ENCODE results near the gene ATXN2.

The ATXN2 gene

GRCh38 chr12:111635524-111635923 lies 36.4 kb upstream of the ATXN2 start:
- WGBS, 2 donors (ENCODE audit: extremely low coverage in 2 of 2, insufficient read length in 2 of 2, insufficient replicate concordance in 1 of 2): no CpG with 5 or more reads among the region's 8 CpGs

DNA sequence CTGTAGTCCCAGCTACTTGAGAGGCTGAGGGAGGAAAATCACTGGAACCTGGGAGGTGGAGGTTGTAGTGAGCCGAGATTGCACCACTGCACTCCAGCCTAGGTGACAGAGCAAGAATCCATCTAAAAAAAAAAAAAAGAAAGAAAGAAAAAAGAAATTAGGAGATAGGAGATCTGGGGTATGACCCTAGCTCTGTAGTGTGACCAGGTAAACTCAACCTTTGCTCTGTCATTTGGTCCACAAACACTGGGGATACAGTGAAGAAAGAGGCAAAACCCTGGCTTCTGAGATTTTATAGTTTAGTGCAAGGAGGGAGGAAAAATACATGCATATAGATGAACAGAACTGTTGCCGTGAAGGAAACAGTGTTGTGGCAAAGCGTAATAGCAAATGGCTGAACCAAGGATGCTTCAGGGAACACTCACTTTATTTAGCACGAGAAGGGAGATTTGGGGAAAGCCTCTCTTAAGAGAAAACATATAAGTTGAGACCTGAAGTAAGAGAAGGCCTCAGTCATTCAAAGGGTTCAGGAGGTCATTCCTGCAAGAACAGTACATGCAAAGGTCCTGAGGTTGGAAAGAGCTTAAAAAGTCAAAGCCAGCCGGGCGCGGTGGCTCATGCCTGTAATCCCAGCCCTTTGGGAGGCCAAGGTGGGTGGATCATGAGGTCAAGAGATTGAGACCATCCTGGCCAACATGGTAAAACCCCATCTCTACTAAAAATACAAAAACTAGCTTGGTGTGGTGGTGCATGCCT lies 29.6 kb upstream of the ATXN2 start:
- Histone ChIP-seq H3K4ac (ENCODE audit: low read length) (no peak overlapping the region), H3K9ac (ENCODE audit: low read depth, low read length, poor library complexity) (no peak overlapping the region), H2BK5ac (ENCODE audit: low read length) (no peak overlapping the region), H3K23ac (ENCODE audit: low read depth, low read length, poor library complexity) (no peak overlapping the region), H3K14ac (ENCODE audit: low read length) (no peak overlapping the region), H2BK12ac (ENCODE audit: low read length) (no peak overlapping the region), H3K4me1 (ENCODE audit: control insufficient read depth in 2 of 2, insufficient read depth in 1 of 2, low read depth in 1 of 2, low read length in 2 of 2) (no peaks in the 10 kb centered on the region), H3K4me2 (ENCODE audit: insufficient read depth, low read length, poor library complexity, severe bottlenecking) (no peak overlapping the region), H2BK15ac (ENCODE audit: low read length) (no peak overlapping the region), H2BK120ac (ENCODE audit: low read depth, low read length) (no peak overlapping the region), H2AFZ (ENCODE audit: low read length) (no peak overlapping the region), H3K9me3 (replicated peaks in 1 of 2; ENCODE audit: control insufficient read depth in 2 of 2, insufficient read depth in 1 of 2, low read depth in 1 of 2, low read length in 2 of 2) (no peaks in the 10 kb centered on the region), H3K36me3 (replicated peaks in 1 of 2; ENCODE audit: control insufficient read depth in 2 of 2, insufficient read depth in 2 of 2, low read length in 2 of 2) (no peaks in the 10 kb centered on the region), H3K4me3 (ENCODE audit: low read length in 2 of 2) (no peak overlapping the region), H3K79me1 (ENCODE audit: low read depth, low read length) (no peaks in the 10 kb centered on the region), H3K27me3 (ENCODE audit: control insufficient read depth in 3 of 3, insufficient read depth in 3 of 3, low read depth in 1 of 3, low read length in 3 of 3) (no peaks in the 10 kb centered on the region), H4K91ac (ENCODE audit: low read depth, low read length, poor library complexity) (no peak overlapping the region), H2AK5ac (ENCODE audit: low read depth, low read length) (no peak overlapping the region), H4K8ac (ENCODE audit: low read depth, low read length) (no peak overlapping the region), H3K27ac (replicated peaks; ENCODE audit: low read length) (no peak overlapping the region), H3K18ac (ENCODE audit: low read length) (no peak overlapping the region)
- DNase-seq (ENCODE audit: low spot score): no peak
- WGBS, 2 donors (ENCODE audit: extremely low coverage in 2 of 2, insufficient read length in 2 of 2, insufficient replicate concordance in 1 of 2): no CpG with 5 or more reads among the region's 7 CpGs

More at GRCh38 chr12:111635524-111635923, 36.4 kb upstream of the ATXN2 start:
- peak overlapping the region; percentile 83 for H2AFZ ChIP-seq (ENCODE audit: low read length)
- no peak overlapping the region for H2BK15ac ChIP-seq (ENCODE audit: low read length)
- H2BK5ac ChIP-seq (ENCODE audit: low read length): no peak overlapping the region
- H3K23ac ChIP-seq (ENCODE audit: low read depth, low read length, poor library complexity): no peak overlapping the region
- H3K4me3 ChIP-seq (ENCODE audit: low read length in 2 of 2): peak overlapping the region in 1 of 2 donors; percentile 21
- H3K79me1 ChIP-seq (ENCODE audit: low read depth, low read length): no peaks in the 10 kb centered on the region
- peak overlapping the region; percentile 64 for H4K91ac ChIP-seq (ENCODE audit: low read depth, low read length, poor library complexity)
- H2BK120ac ChIP-seq (ENCODE audit: low read depth, low read length): no peak overlapping the region
- peak overlapping the region; percentile 84 for H3K27ac ChIP-seq (replicated peaks; ENCODE audit: low read length)
- H3K36me3 ChIP-seq (replicated peaks in 1 of 2; ENCODE audit: control insufficient read depth in 2 of 2, insufficient read depth in 2 of 2, low read length in 2 of 2): peaks cover 0 to 2% of the 10 kb centered on the region in 2 donors
- no peak overlapping the region for H3K14ac ChIP-seq (ENCODE audit: low read length)
- no peak overlapping the region for H3K4me2 ChIP-seq (ENCODE audit: insufficient read depth, low read length, poor library complexity, severe bottlenecking)
- H3K18ac ChIP-seq (ENCODE audit: low read length): peak overlapping the region; percentile 78
- H3K4ac ChIP-seq (ENCODE audit: low read length): no peak overlapping the region
- no peak overlapping the region for H3K9ac ChIP-seq (ENCODE audit: low read depth, low read length, poor library complexity)
- no peak overlapping the region for H2BK12ac ChIP-seq (ENCODE audit: low read length)
- H3K4me1 ChIP-seq (ENCODE audit: control insufficient read depth in 2 of 2, insufficient read depth in 1 of 2, low read depth in 1 of 2, low read length in 2 of 2): peaks cover 14 to 17% of the 10 kb centered on the region in 2 donors
- no peak overlapping the region for H4K8ac ChIP-seq (ENCODE audit: low read depth, low read length)
- no peak overlapping the region for H2AK5ac ChIP-seq (ENCODE audit: low read depth, low read length)
- no peaks in the 10 kb centered on the region for H3K27me3 ChIP-seq (ENCODE audit: control insufficient read depth in 3 of 3, insufficient read depth in 3 of 3, low read depth in 1 of 3, low read length in 3 of 3)
- no peaks in the 10 kb centered on the region for H3K9me3 ChIP-seq (replicated peaks in 1 of 2; ENCODE audit: control insufficient read depth in 2 of 2, insufficient read depth in 1 of 2, low read depth in 1 of 2, low read length in 2 of 2)
- DNase-seq (ENCODE audit: low spot score): no peak

- H3K27ac ChIP-seq (replicated peaks; ENCODE audit: low read length): no peak overlapping the region
- H3K79me1 ChIP-seq (ENCODE audit: low read depth, low read length): no peaks in the 10 kb centered on the region
- H3K4me1 ChIP-seq (ENCODE audit: control insufficient read depth in 2 of 2, insufficient read depth in 1 of 2, low read depth in 1 of 2, low read length in 2 of 2): no peaks in the 10 kb centered on the region
- no peak overlapping the region for H2BK15ac ChIP-seq (ENCODE audit: low read length)
- H3K18ac ChIP-seq (ENCODE audit: low read length): no peak overlapping the region
- H3K36me3 ChIP-seq (replicated peaks in 1 of 2; ENCODE audit: control insufficient read depth in 2 of 2, insufficient read depth in 2 of 2, low read length in 2 of 2): no peaks in the 10 kb centered on the region
- no peak overlapping the region for H3K23ac ChIP-seq (ENCODE audit: low read depth, low read length, poor library complexity)
- no peaks in the 10 kb centered on the region for H3K9me3 ChIP-seq (replicated peaks in 1 of 2; ENCODE audit: control insufficient read depth in 2 of 2, insufficient read depth in 1 of 2, low read depth in 1 of 2, low read length in 2 of 2)
- no peak overlapping the region for H3K4ac ChIP-seq (ENCODE audit: low read length)
- no peak overlapping the region for H2BK120ac ChIP-seq (ENCODE audit: low read depth, low read length)
- no peaks in the 10 kb centered on the region for H3K27me3 ChIP-seq (ENCODE audit: control insufficient read depth in 3 of 3, insufficient read depth in 3 of 3, low read depth in 1 of 3, low read length in 3 of 3)
- H2AFZ ChIP-seq (ENCODE audit: low read length): no peak overlapping the region
- WGBS, 2 donors (ENCODE audit: extremely low coverage in 2 of 2, insufficient read length in 2 of 2, insufficient replicate concordance in 1 of 2): no CpG with 5 or more reads among the region's 6 CpGs
- no peak for DNase-seq (ENCODE audit: low spot score)
- H3K9ac ChIP-seq (ENCODE audit: low read depth, low read length, poor library complexity): no peak overlapping the region
- no peak overlapping the region for H3K4me2 ChIP-seq (ENCODE audit: insufficient read depth, low read length, poor library complexity, severe bottlenecking)
- no peak overlapping the region for H4K91ac ChIP-seq (ENCODE audit: low read depth, low read length, poor library complexity)
- no peak overlapping the region for H2AK5ac ChIP-seq (ENCODE audit: low read depth, low read length)
- H2BK5ac ChIP-seq (ENCODE audit: low read length): no peak overlapping the region
- no peak overlapping the region for H3K4me3 ChIP-seq (ENCODE audit: low read length in 2 of 2)
- H3K14ac ChIP-seq (ENCODE audit: low read length): no peak overlapping the region
- H4K8ac ChIP-seq (ENCODE audit: low read depth, low read length): no peak overlapping the region
- H2BK12ac ChIP-seq (ENCODE audit: low read length): no peak overlapping the region
Measured at GRCh38 chr12:111626230-111626629, 27.1 kb upstream of the ATXN2 start.

GRCh38 chr12:111624540-111624939 lies 25.4 kb upstream of the ATXN2 start:
- no peak overlapping the region for H2AK5ac ChIP-seq (ENCODE audit: low read depth, low read length)
- no peak overlapping the region for H2BK120ac ChIP-seq (ENCODE audit: low read depth, low read length)
- H2BK15ac ChIP-seq (ENCODE audit: low read length): no peak overlapping the region
- H3K27me3 ChIP-seq (ENCODE audit: control insufficient read depth in 3 of 3, insufficient read depth in 3 of 3, low read depth in 1 of 3, low read length in 3 of 3): no peaks in the 10 kb centered on the region
- H2BK12ac ChIP-seq (ENCODE audit: low read length): no peak overlapping the region
- H3K27ac ChIP-seq (replicated peaks; ENCODE audit: low read length): no peak overlapping the region
- no peak overlapping the region for H2AFZ ChIP-seq (ENCODE audit: low read length)
- no peak overlapping the region for H3K23ac ChIP-seq (ENCODE audit: low read depth, low read length, poor library complexity)
- H3K14ac ChIP-seq (ENCODE audit: low read length): no peak overlapping the region
- no peak overlapping the region for H3K4me2 ChIP-seq (ENCODE audit: insufficient read depth, low read length, poor library complexity, severe bottlenecking)
- no CpG with 5 or more reads among the region's 8 CpGs for WGBS, 2 donors (ENCODE audit: extremely low coverage in 2 of 2, insufficient read length in 2 of 2, insufficient replicate concordance in 1 of 2)
- peak overlapping the region; percentile 47 for H3K9ac ChIP-seq (ENCODE audit: low read depth, low read length, poor library complexity)
- no peak for DNase-seq (ENCODE audit: low spot score)
- H3K9me3 ChIP-seq (replicated peaks in 1 of 2; ENCODE audit: control insufficient read depth in 2 of 2, insufficient read depth in 1 of 2, low read depth in 1 of 2, low read length in 2 of 2): no peaks in the 10 kb centered on the region
- no peaks in the 10 kb centered on the region for H3K4me1 ChIP-seq (ENCODE audit: control insufficient read depth in 2 of 2, insufficient read depth in 1 of 2, low read depth in 1 of 2, low read length in 2 of 2)
- no peak overlapping the region for H3K4me3 ChIP-seq (ENCODE audit: low read length in 2 of 2)
- H4K8ac ChIP-seq (ENCODE audit: low read depth, low read length): no peak overlapping the region
- no peaks in the 10 kb centered on the region for H3K79me1 ChIP-seq (ENCODE audit: low read depth, low read length)
- H2BK5ac ChIP-seq (ENCODE audit: low read length): no peak overlapping the region
- no peaks in the 10 kb centered on the region for H3K36me3 ChIP-seq (replicated peaks in 1 of 2; ENCODE audit: control insufficient read depth in 2 of 2, insufficient read depth in 2 of 2, low read length in 2 of 2)
- no peak overlapping the region for H3K4ac ChIP-seq (ENCODE audit: low read length)
- no peak overlapping the region for H4K91ac ChIP-seq (ENCODE audit: low read depth, low read length, poor library complexity)
- H3K18ac ChIP-seq (ENCODE audit: low read length): no peak overlapping the region
